Adrenal gland (tissue), 5 donors: ENCODE results near the gene GJC1.

ENCODE experiments used
- CTCF ChIP-seq, 6 experiments: fragments of 450-650 bp in 4 of 6; fragments of 200-600 bp in 2 of 6; sonication (generic) in 1 of 6; IDR thresholded peaks; 1 replicate in 5 of 6; 2 replicates in 1 of 6; pipeline versions ENCODE4 v1.5.1 to v1.8.0; 2016 to 2021; ENCODE audit warnings: antibody characterized with exemption in 6 of 6, mild to moderate bottlenecking in 2 of 6, moderate library complexity in 1 of 6
- POLR2A ChIP-seq, 2 donors: fragments of 450-650 bp; IDR thresholded peaks; one replicate each; pipeline ENCODE4 v1.6.1; 2017; ENCODE audit warnings: antibody characterized with exemption in 2 of 2, mild to moderate bottlenecking in 2 of 2, moderate library complexity in 1 of 2
- donor health status: DM: no; HTN: no; CAD: no.

- TF ChIP-seq CTCF (IDR thresholded peaks at IDR 0.05) (no peak), POLR2A (IDR thresholded peaks at IDR 0.05) (no peak)
Measured at GRCh38 chr17:44842748-44843147, 12.7 kb upstream of the GJC1 start.
